ENCODE data around the gene SECISBP2L.

The SECISBP2L gene

DNA sequence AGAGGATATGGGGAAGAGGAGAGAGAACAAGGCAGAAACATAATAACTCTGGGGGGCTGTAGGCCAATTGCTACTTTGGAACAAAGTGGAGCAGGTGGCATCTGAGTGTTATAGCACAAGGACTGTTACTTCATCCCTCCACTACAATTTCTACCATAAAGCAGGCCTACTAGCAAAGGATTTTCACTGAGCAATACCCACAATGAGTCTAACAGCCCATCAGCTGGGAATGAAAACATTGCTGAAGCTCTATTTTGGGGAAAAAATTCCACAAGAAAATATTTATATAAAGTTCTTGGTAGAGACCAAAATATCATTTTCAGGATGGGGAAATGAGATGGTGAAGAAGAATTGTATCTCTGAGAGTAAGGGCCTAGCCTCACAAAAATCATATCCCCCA, 78.9 kb downstream of the SECISBP2L start:
- TF ChIP-seq, protein P1, sequence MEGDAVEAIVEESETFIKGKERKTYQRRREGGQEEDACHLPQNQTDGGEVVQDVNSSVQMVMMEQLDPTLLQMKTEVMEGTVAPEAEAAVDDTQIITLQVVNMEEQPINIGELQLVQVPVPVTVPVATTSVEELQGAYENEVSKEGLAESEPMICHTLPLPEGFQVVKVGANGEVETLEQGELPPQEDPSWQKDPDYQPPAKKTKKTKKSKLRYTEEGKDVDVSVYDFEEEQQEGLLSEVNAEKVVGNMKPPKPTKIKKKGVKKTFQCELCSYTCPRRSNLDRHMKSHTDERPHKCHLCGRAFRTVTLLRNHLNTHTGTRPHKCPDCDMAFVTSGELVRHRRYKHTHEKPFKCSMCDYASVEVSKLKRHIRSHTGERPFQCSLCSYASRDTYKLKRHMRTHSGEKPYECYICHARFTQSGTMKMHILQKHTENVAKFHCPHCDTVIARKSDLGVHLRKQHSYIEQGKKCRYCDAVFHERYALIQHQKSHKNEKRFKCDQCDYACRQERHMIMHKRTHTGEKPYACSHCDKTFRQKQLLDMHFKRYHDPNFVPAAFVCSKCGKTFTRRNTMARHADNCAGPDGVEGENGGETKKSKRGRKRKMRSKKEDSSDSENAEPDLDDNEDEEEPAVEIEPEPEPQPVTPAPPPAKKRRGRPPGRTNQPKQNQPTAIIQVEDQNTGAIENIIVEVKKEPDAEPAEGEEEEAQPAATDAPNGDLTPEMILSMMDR (IDR thresholded peaks at IDR 0.05): no peak

DNA sequence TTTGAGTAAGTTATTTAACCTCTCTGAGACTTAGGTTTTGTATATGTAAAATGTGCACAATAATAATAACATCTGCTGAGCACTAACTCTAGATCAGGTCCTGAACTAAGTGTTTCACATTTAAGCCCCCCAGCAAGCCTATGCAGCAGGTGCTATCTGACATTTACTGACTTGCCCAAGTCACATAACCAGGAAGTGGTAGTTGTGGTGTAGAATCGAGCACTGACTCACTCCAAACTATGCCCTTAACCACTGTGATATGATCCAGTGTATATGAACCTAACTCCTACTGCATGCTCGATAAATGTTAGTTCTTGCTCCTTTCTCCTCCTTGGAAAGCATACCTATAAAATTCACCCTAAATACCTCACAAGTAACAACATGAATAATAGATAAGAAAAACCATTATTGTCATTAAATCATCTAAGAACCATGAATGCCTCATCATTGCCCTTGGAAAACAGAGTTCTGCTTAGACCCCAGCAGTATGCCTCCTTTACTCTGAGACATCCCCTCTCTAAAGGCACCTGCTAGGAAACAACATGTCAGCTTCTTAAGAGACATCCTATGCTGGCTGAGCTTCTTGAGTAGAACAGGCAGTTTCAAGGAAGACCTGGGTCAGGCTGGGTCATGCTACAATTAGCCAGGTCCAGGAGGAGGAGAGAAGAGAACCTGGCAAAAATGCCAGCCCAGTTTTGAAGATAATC, 79.5 kb downstream of the SECISBP2L start:
- TF ChIP-seq, protein P1 (IDR thresholded peaks at IDR 0.05): no peak

GRCh38 chr15:48965972-48966371, 80.3 kb downstream of the SECISBP2L start:
- TF ChIP-seq, protein P1 (IDR thresholded peaks at IDR 0.05): peak; percentile 13; the same call in 1 of the 2 replicates

DNA sequence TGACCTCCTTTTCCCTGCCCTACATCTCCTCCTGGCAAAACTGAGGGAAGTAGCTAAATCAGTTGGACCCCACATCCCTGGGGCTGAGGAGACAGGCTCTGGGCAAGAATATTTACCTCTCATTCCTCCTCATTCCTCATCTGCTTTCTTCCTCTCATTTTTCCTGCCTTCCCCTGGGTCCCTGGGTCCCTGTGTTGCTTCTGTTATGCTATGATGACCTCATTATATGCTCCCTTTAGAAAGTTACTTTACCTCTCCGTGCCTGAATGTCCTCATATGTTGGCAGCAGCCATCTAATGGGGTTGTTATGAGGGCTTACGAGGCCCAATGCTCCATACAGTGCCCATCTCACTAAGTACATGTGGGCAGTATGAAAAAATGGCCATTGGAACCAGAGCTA, 81.3 kb downstream of the SECISBP2L start:
- TF ChIP-seq, protein P1 (IDR thresholded peaks at IDR 0.05): no peak

DNA sequence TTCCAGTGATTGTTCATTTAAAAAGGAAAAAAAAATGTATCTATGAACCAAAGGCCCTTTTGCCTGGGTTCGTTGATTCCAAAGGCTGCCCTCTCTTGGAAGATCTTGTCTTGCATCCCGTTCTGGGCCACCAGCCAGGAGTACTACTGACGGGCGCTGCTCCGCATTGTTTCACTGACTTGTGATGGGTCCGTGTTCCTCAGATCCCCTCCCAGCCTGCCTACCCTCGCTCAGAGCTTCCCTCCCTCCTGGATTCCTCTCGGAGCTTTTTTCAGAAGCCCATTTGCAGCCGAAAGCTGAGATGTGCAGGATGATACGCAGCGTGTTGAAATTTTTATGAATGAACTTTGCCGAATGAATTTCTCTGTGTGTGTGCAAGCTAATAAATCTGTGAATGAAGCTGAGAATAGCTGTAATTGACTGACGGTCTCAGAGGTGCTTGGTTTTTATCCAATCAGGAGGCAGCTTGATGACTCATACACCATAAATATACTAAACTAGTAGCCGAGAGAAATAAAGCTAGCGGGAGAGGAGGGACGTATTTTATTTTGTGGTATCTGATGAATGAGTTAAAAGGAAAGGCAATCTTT, 82.6 kb downstream of the SECISBP2L start, which contains the start of gene SHC4:
TSS of gene SHC4 (minus strand) at position 396 of the 590 bp plus-strand sequence. CDS start 904 bp downstream, outside the sequence.
- TF ChIP-seq, protein P1 (IDR thresholded peaks at IDR 0.05): peak; percentile 50

GRCh38 chr15:48962662-48963523, 83.4 kb downstream of the SECISBP2L start:
- TF ChIP-seq, protein P1 (IDR thresholded peaks at IDR 0.05): no peak

GRCh38 chr15:48955967-48956366, 90.3 kb downstream of the SECISBP2L start:
- TF ChIP-seq, protein P1 (IDR thresholded peaks at IDR 0.05): no peak
